Bronchial epithelial cell (primary cell): ENCODE data around the gene PATJ. TPM values are rescaled to one million over a fixed set of nuclear protein-coding genes. Genes with fewer than 3 reads are reported as not detected.

ENCODE experiments used
- DNase-seq: peaks from one replicate; pipeline ENCODE4 v3.0.0-alpha.2; 2010; ENCODE audit warnings: low read depth
- FAIRE-seq: peaks from 2 replicates; lab custom pipeline; 2011; peaks lifted over from hg19 to GRCh38; lab: Jason Lieb, UNC
- H3K27me3 ChIP-seq: 2 replicates; pipeline ENCODE4 v1.5.1; 2011; ENCODE audit warnings: low read length; ENCODE audit not compliant: control insufficient read depth, insufficient read depth
- H3K36me3 ChIP-seq: 2 replicates; pipeline ENCODE4 v1.5.1; 2011; ENCODE audit warnings: low read length; ENCODE audit not compliant: control insufficient read depth, insufficient read depth
- H3K4me3 ChIP-seq: 2 replicates; pipeline ENCODE4 v1.5.1; 2011; ENCODE audit warnings: mild to moderate bottlenecking, low read depth, low read length, control low read depth
- total RNA-seq: library from RNA; depleted of rRNA; stranded (reverse); fragments of >200 nt; gene quantifications from 2 replicates; pipeline ENCODE4 v1.2.1, GENCODE V29; 2014
- TF ChIP-seq, protein P1 (sequence below): IDR thresholded peaks from 2 replicates; pipeline ENCODE4 v1.5.1; 2011; ENCODE audit warnings: mild to moderate bottlenecking, moderate library complexity, low read length, control low read depth, inconsistent platforms; ENCODE audit not compliant: insufficient read depth, severe bottlenecking

Gene PATJ
- total RNA-seq, 1 donor from 2014 or later: 46.6 TPM

DNA sequence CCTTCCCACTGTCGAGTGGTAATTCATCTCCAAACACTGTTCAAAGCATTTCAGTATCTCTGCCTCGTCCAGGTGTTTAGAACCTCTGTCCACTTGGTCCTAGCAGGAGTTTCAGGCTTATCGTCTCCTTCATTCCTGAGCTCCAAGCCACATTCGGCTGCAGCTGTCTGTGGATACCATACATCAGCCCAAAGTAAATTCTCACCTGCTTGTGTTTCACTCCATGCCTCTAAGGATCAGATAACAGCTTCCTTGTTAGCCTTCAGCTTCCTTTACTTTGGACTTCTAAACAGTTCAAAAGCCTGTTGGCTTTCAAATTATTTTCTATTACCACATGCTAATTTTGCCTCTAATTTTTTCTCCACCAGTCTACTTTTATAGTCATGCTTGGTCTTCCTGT is 233.4 kb downstream of the PATJ start:
- DNase-seq (no peak), FAIRE-seq (no peak)
- Histone ChIP-seq H3K36me3 (no peaks in the 10 kb centered on the region), H3K4me3 (no peak overlapping the region), H3K27me3 (no peaks in the 10 kb centered on the region)
- TF ChIP-seq, protein P1, sequence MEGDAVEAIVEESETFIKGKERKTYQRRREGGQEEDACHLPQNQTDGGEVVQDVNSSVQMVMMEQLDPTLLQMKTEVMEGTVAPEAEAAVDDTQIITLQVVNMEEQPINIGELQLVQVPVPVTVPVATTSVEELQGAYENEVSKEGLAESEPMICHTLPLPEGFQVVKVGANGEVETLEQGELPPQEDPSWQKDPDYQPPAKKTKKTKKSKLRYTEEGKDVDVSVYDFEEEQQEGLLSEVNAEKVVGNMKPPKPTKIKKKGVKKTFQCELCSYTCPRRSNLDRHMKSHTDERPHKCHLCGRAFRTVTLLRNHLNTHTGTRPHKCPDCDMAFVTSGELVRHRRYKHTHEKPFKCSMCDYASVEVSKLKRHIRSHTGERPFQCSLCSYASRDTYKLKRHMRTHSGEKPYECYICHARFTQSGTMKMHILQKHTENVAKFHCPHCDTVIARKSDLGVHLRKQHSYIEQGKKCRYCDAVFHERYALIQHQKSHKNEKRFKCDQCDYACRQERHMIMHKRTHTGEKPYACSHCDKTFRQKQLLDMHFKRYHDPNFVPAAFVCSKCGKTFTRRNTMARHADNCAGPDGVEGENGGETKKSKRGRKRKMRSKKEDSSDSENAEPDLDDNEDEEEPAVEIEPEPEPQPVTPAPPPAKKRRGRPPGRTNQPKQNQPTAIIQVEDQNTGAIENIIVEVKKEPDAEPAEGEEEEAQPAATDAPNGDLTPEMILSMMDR: no peak

DNA sequence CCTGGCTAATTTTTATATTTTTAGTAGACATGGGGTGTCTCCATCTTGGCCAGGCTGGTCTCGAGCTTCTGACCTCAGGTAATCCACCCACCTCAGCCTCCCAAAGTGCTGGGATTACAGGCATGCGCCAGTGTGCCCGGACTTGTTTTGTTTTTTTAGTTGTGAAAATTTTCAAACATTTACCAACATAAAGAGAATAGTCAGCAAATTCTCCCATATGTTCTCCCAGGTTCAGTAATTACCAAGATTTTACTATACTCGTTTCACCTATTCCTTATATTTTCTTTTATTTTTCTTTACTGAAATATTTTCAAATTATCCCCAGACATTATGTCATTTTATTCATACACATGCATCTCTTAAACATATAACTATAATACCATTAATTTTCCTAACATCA is 234.3 kb downstream of the PATJ start:
- no peaks in the 10 kb centered on the region for H3K36me3 ChIP-seq
- TF ChIP-seq, protein P1: no peak
- H3K27me3 ChIP-seq: no peaks in the 10 kb centered on the region
- no peak overlapping the region for H3K4me3 ChIP-seq
- FAIRE-seq (no peak), DNase-seq (no peak)

DNA sequence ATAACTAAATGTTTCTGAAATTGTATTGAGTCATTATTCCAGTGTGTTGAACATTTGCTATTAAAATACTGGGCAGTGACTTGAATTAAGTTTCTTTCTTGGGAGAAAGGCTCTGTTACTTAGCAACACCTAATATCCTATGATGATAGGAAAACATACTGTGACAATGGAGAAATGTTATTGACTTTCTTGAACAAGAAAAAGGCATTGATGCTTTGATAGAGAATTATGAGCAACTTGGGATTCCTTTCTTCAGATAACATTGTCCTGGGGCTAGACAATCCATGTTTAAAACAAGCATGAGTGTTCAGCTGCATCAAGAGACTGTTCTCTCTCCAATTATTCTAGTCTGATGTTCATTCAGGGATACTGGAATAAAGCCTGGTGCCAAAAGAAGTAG is 236.5 kb downstream of the PATJ start:
- FAIRE-seq (no peak), DNase-seq (no peak)
- Histone ChIP-seq H3K27me3 (no peaks in the 10 kb centered on the region), H3K4me3 (no peak overlapping the region), H3K36me3 (no peaks in the 10 kb centered on the region)
- TF ChIP-seq, protein P1: no peak

DNA sequence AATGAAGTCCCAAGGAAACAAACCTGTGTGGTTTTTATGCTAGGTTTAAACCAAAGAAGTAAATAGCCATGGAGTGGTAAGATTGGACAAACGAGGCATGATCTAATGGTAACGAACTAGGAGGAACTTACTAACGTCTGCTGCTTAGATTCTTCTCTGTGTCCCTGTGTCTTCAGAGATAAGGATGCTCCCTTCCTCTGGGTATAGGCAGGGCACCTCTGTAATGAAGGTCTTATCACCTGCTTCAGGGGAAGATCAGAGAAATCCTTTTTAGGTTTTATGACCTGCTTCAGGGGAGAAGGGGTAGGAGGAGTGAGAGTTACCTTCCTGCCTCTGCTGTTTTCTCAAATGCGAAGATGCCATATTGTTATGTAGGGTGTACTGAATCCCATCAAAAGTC is 237.4 kb downstream of the PATJ start:
- Histone ChIP-seq H3K4me3 (no peak overlapping the region), H3K36me3 (no peaks in the 10 kb centered on the region), H3K27me3 (no peaks in the 10 kb centered on the region)
- FAIRE-seq (no peak), DNase-seq (no peak)
- TF ChIP-seq, protein P1: no peak

DNA sequence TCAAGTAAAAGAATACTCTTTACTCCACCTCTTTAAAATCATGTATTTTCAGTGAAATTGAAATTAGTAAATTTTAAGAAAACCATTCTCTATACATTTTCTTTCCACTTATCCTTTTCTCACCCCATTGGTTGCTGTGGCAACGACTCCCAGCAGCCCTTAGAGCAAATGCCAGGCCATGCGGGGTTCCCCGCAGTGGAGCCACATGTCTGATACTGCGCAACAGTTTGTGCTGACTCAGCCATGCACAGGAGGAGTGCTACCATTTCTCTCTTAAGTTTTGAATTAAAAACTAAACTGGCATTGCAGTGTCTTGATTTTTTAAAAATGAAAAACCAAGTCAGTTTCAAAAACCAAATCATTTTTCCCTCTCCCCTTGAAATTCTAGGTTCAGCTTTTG is 238.3 kb downstream of the PATJ start:
- Histone ChIP-seq H3K4me3 (no peak overlapping the region), H3K27me3 (no peaks in the 10 kb centered on the region), H3K36me3 (no peaks in the 10 kb centered on the region)
- TF ChIP-seq, protein P1: no peak
- DNase-seq: no peak
- no peak for FAIRE-seq
